Naive thymus-derived CD8-positive, alpha-beta T cell (primary cell): ENCODE data around the gene BCCIP. TPM values are rescaled to one million over a fixed set of nuclear protein-coding genes. Genes with fewer than 3 reads are reported as not detected.

Experiments
- ATAC-seq, 2 donors: fragments of 150-1000 bp; cut with Tn5 transposase in 1 of 2; sonication (Bioruptor Pico), chemical (Tn5 transposase) in 1 of 2; 1 replicate in 1 of 2; 2 replicates in 1 of 2; pipeline ENCODE4 v1.10.0; 2021; ENCODE audit warnings: mild to moderate bottlenecking in 2 of 2, moderate library complexity in 2 of 2
- POLR2A ChIA-PET: fragments of 350-600 bp; sonication (Branson Sonifier 250); formaldehyde crosslinking; loops from one replicate; lab custom pipeline; 2021; ENCODE audit warnings: antibody characterized with exemption; lab: Charles Lee
- DNase-seq, 10 donors: peaks; one replicate each; pipeline versions ENCODE4 v3.0.0 to v3.0.0-alpha.2; 2020 to 2022
- H3K27ac Mint-ChIP-seq, 10 donors: one replicate each; pipeline ENCODE4 v1.8.0; 2020 to 2022; ENCODE audit warnings: mild to moderate bottlenecking in 10 of 10, mixed read lengths in 10 of 10, moderate library complexity in 4 of 10, inconsistent platforms in 1 of 10
- H3K27me3 Mint-ChIP-seq, 5 donors: one replicate each; pipeline ENCODE4 v1.8.0; 2021 to 2022; ENCODE audit warnings: mixed read lengths in 5 of 5
- H3K36me3 Mint-ChIP-seq, 3 donors: one replicate each; pipeline ENCODE4 v1.8.0; 2020 to 2022; ENCODE audit warnings: mixed read lengths in 3 of 3, mild to moderate bottlenecking in 2 of 3, inconsistent platforms in 1 of 3
- H3K4me1 Mint-ChIP-seq, 4 donors: one replicate each; pipeline ENCODE4 v1.8.0; 2021 to 2022; ENCODE audit warnings: mixed read lengths in 4 of 4
- H3K4me3 Mint-ChIP-seq, 10 donors: one replicate each; pipeline ENCODE4 v1.8.0; 2020 to 2022; ENCODE audit warnings: mild to moderate bottlenecking in 10 of 10, mixed read lengths in 10 of 10, moderate library complexity in 6 of 10, inconsistent platforms in 1 of 10
- H3K9me3 Mint-ChIP-seq, 9 donors: one replicate each; pipeline ENCODE4 v1.8.0; 2020 to 2022; ENCODE audit warnings: mixed read lengths in 9 of 9, mild to moderate bottlenecking in 3 of 9, inconsistent platforms in 1 of 9, moderate library complexity in 1 of 9
- polyA plus RNA-seq, 3 donors: library from polyadenylated mRNA; unstranded; fragments of 300-500 nt; fragmentation: Illumina TruSeq; gene quantifications; one replicate each; pipeline ENCODE4 v1.2.3, GENCODE V29; 2021
- total RNA-seq, 8 experiments: library from RNA in 2 of 8; stranded (reverse) in 2 of 8; gene quantifications; one replicate each; pipeline ENCODE4 v1.2.3 and lab custom pipeline; 2021 to 2026

BCCIP gene
- total and polyA plus RNA-seq, 5 experiments from 2014 or later = 46.3 to 94.0 (median 87.8) TPM

DNA sequence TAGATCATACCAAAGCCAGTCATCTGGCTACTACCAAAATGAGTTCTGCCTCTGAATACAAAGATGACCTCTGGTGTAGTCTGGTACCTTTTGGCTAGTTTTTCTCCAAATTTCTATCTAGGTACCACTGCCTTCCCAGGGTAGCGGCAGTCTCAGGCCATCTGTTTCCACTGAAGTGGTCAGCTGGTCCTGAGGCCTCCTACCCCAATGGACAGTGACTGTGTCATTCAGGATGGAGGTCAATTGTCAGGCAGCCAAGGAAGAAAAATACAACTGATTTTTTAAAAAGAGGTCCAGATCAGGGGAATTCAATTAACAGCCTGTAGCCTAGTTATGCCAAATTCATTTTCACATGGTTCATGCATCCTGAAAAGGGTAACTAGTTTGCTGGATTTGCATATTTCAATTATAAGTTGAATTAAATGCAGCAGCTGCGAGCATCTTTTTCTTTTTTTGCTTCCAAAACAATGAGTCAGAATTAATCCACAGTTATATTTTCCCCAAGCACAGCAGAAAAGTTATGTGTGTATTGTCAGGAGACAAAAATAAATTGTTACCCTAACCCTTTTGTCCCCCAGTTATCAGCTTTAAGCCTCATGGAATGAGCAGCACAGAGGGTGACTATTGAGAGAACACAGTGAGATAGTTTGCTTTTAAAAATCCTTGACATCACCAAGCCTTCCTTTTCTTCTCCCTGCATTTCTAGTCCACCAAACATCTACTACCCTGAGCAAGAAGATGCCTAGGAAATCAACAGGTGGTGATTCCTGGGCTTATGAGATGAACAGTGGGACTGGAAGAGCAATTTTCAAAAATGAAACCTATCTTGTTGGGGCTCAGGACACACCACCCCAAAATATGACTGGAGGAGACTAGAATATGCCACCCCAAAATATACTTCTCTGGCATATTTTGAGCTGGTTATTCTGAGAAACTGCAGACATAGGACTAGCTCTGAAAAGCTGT, 27.7 kb downstream of the BCCIP start:
- ATAC-seq = no peak
- POLR2A ChIA-PET = interaction anchor here (0.7 kb wide), 1 partner anchor 8 kb away, joined by 5 read pairs; no protein-coding TSS in a partner anchor
- no peak for DNase-seq
- Mint-ChIP-seq H3K4me3 (no peak overlapping the region), H3K36me3 (peaks cover 8 to 51% (median 13%) of the 10 kb centered on the region in 3 donors), H3K9me3 (no peaks in the 10 kb centered on the region), H3K27me3 (no peaks in the 10 kb centered on the region), H3K27ac (peak overlapping the region in 1 of 10 donors; percentile 43), H3K4me1 (peaks cover 0 to 4% (median 1%) of the 10 kb centered on the region in 4 donors)

GRCh38 chr10:125852487-125852886, 29.1 kb downstream of the BCCIP start:
- Mint-ChIP-seq H3K4me1 (peaks cover 0 to 4% (median 1%) of the 10 kb centered on the region in 4 donors), H3K27me3 (no peaks in the 10 kb centered on the region), H3K27ac (no peak overlapping the region), H3K36me3 (peaks cover 8 to 46% (median 13%) of the 10 kb centered on the region in 3 donors), H3K9me3 (no peaks in the 10 kb centered on the region), H3K4me3 (no peak overlapping the region)
- DNase-seq = no peak
- no peak for ATAC-seq
- POLR2A ChIA-PET = no interaction called here

DNA sequence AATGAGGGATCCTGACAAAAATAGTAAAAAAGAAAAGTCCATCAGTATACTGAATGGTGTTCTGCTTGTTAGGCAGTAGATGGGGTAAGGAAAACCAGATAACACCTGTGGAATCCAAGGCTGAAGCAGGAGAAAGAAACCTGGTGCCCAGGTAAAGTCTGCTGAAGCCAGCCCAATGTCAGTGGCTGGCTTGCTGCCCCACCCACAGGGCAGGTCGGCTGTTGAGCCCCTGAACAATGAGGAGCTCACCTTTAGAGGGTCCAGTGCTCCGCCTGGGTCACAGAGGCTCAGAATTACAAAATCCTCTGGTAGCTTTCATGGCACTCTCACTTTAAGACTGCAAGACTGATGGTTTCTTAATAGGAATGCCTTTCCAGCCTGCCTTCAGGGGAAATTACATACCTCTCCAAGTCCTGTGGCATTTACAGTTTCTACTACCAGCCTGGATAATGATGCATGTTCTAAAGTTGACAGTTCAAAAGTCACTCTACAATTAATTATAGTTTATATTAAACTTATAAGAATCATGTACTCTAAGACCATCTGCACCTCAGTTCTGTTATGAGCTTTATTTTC, 33.9 kb downstream of the BCCIP start:
- H3K27ac Mint-ChIP-seq = no peak overlapping the region
- peaks cover 0 to 2% (median 0%) of the 10 kb centered on the region in 4 donors for H3K4me1 Mint-ChIP-seq
- H3K9me3 Mint-ChIP-seq = no peaks in the 10 kb centered on the region
- POLR2A ChIA-PET = no interaction called here
- DNase-seq = no peak
- no peaks in the 10 kb centered on the region for H3K27me3 Mint-ChIP-seq
- peaks cover 0 to 41% (median 0%) of the 10 kb centered on the region in 3 donors for H3K36me3 Mint-ChIP-seq
- H3K4me3 Mint-ChIP-seq = no peak overlapping the region
- ATAC-seq = no peak

DNA sequence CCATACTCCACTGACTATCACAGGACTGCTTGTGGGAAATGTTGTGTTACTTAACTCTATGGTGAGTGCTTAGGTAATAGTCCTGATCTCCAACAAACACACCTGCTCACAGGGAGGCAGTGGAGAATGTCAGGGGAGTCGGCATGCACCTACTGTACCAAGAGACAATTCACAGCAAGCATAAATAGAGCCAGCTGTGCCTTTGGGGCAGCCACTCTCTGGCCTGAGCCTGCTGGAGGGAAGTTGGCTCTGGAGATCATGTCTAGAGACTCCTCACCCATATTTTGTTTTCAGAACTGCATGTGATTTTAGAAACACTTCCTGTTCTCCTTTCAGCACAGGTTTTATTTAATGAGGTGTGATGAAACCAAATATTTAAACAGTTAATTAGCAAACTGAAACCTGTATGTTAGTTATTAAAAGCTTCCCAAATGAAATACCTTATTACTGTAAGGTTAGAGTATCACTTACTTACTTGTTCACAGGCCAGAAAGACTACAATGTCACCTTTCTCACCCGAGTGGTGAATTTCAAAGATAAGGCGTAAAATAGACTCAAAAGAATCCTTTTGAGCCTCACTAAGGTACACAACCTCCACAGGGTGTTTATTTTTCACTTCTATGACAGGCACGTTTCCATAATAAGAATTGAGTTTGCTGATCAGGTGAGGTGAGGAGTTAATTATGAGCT, 35.9 kb downstream of the BCCIP start:
- Mint-ChIP-seq H3K27ac (no peak overlapping the region), H3K4me1 (no peaks in the 10 kb centered on the region), H3K27me3 (no peaks in the 10 kb centered on the region), H3K36me3 (peaks cover 0 to 29% (median 0%) of the 10 kb centered on the region in 3 donors), H3K9me3 (no peaks in the 10 kb centered on the region), H3K4me3 (no peak overlapping the region)
- ATAC-seq (no peak), DNase-seq (no peak)
- POLR2A ChIA-PET = interaction anchor here (0.5 kb wide), 1 partner anchor 9 kb away, joined by 5 read pairs; no protein-coding TSS in a partner anchor

DNA sequence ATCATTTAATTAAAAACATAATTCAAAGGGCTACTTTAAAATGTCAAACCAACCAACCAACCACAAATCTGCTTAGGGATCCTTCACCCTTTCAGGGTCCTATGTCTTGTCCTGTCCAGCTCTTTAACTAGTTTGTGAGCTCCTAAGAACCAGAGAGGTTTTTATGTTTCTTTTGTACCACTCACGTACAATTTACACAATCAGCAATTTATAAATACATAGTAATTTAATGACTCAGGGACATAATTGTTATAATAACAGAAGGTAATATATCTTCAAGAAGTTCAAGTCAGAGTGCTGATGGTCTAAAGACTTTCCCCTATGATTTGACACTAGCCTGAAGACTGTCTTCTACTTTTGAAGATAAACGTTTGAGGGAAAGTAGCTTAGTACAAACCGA, 41.8 kb downstream of the BCCIP start:
- ATAC-seq = no peak
- H3K9me3 Mint-ChIP-seq = no peaks in the 10 kb centered on the region
- peaks cover 0 to 2% (median 0%) of the 10 kb centered on the region in 4 donors for H3K4me1 Mint-ChIP-seq
- no peak overlapping the region for H3K27ac Mint-ChIP-seq
- no peaks in the 10 kb centered on the region for H3K27me3 Mint-ChIP-seq
- POLR2A ChIA-PET = no interaction called here
- H3K4me3 Mint-ChIP-seq = no peak overlapping the region
- DNase-seq = no peak
- peaks cover 0 to 23% (median 3%) of the 10 kb centered on the region in 3 donors for H3K36me3 Mint-ChIP-seq

- DNase-seq = no peak
- POLR2A ChIA-PET = no interaction called here
- Mint-ChIP-seq H3K27me3 (no peaks in the 10 kb centered on the region), H3K27ac (no peak overlapping the region), H3K36me3 (peaks cover 0 to 21% (median 3%) of the 10 kb centered on the region in 3 donors), H3K4me3 (no peak overlapping the region), H3K9me3 (no peaks in the 10 kb centered on the region), H3K4me1 (peaks cover 0 to 2% (median 0%) of the 10 kb centered on the region in 4 donors)
- ATAC-seq = no peak
Observed at GRCh38 chr10:125866421-125867029, 43.2 kb downstream of the BCCIP start.

GRCh38 chr10:125868372-125868975, 45.1 kb downstream of the BCCIP start:
- ATAC-seq = peak in 1 of 2 donors; percentile 35
- H3K27me3 Mint-ChIP-seq = no peaks in the 10 kb centered on the region
- POLR2A ChIA-PET = no interaction called here

GRCh38 chr10:125871338-125871737, 48.0 kb downstream of the BCCIP start:
- peak overlapping the region in 1 of 10 donors; percentile 43 for H3K27ac Mint-ChIP-seq
- peaks cover 0 to 2% (median 0%) of the 10 kb centered on the region in 4 donors for H3K4me1 Mint-ChIP-seq
- H3K36me3 Mint-ChIP-seq = peaks cover 12 to 23% (median 18%) of the 10 kb centered on the region in 3 donors
- DNase-seq (no peak), ATAC-seq (no peak)
- POLR2A ChIA-PET = no interaction called here
- H3K27me3 Mint-ChIP-seq = no peaks in the 10 kb centered on the region
- H3K9me3 Mint-ChIP-seq = peaks cover 0 to 12% (median 3%) of the 10 kb centered on the region in 9 donors
- H3K4me3 Mint-ChIP-seq = no peak overlapping the region

More at GRCh38 chr10:125868372-125868975, 45.1 kb downstream of the BCCIP start:
- H3K4me3 Mint-ChIP-seq = no peak overlapping the region
- peaks cover 0 to 24% (median 3%) of the 10 kb centered on the region in 3 donors for H3K36me3 Mint-ChIP-seq
- no peaks in the 10 kb centered on the region for H3K9me3 Mint-ChIP-seq
- H3K4me1 Mint-ChIP-seq = peaks cover 0 to 2% (median 0%) of the 10 kb centered on the region in 4 donors
- peak in 5 of 10 donors; percentile 3 to 38 (median 25) for DNase-seq
- peak overlapping the region in 1 of 10 donors; percentile 73 for H3K27ac Mint-ChIP-seq

GRCh38 chr10:125878957-125879835, 55.9 kb downstream of the BCCIP start:
- POLR2A ChIA-PET = no interaction called here
- H3K27me3 Mint-ChIP-seq = no peaks in the 10 kb centered on the region
- no peak overlapping the region for H3K27ac Mint-ChIP-seq
- no peak for DNase-seq
- peaks cover 0 to 30% (median 3%) of the 10 kb centered on the region in 9 donors for H3K9me3 Mint-ChIP-seq
- H3K4me1 Mint-ChIP-seq = peaks cover 0 to 7% (median 0%) of the 10 kb centered on the region in 4 donors
- peaks cover 22 to 63% (median 44%) of the 10 kb centered on the region in 3 donors for H3K36me3 Mint-ChIP-seq
- ATAC-seq = no peak
- H3K4me3 Mint-ChIP-seq = no peak overlapping the region

DNA sequence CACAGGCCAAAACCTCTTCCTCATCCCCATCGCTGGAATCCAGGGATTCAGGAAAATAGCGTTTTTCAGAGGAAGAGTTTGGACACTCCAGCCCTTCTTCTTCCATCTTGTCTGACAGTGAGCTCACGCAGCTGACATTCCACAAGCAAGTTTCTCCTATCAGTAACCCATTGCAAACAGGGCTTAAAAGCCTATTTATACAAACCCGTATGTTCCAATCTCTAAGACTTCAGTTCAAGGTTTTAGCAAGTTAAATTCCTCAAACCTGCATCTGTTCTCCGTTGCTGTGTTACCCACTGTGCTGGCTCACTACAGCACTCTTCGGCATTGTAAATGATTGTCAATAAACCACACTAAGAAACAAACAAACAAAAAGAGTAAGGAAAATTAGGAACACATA, 57.4 kb downstream of the BCCIP start:
- Mint-ChIP-seq H3K27ac (no peak overlapping the region), H3K4me3 (no peak overlapping the region), H3K36me3 (peaks cover 15 to 51% (median 36%) of the 10 kb centered on the region in 3 donors), H3K27me3 (no peaks in the 10 kb centered on the region), H3K4me1 (peaks cover 0 to 7% (median 0%) of the 10 kb centered on the region in 4 donors), H3K9me3 (peaks cover 0 to 24% (median 3%) of the 10 kb centered on the region in 9 donors)
- DNase-seq (no peak), ATAC-seq (no peak)
- POLR2A ChIA-PET = no interaction called here

DNA sequence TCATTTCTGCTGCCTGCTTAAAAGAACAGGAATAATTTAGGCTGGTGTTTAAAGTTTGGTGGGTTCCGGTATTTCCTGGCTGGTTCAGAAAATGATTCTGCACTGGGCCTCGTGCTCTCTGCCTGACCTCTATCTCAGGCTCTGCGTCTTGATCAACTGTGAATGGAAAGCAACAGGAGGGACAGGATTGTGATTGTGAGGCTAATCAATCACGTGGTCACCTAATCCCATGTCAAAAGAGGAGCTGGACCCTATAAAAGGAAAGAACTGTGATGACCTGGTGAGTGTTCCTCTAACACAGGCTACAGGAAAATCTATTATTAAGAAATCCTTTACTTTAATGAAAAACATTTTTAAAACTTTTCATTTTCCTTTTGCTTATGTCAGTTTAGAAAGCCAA, 57.8 kb downstream of the BCCIP start, which contains the start of gene DHX32:
DHX32 (minus strand) TSS at position 101 of the 400 bp plus-strand sequence. CDS start 468 bp downstream, outside the sequence.
- Mint-ChIP-seq H3K9me3 (peaks cover 0 to 20% (median 1%) of the 10 kb centered on the region in 9 donors), H3K4me1 (peaks cover 0 to 7% (median 0%) of the 10 kb centered on the region in 4 donors)
- POLR2A ChIA-PET = no interaction called here

More for the DNA sequence above, 57.8 kb downstream of the BCCIP start, which contains the start of gene DHX32:
- Mint-ChIP-seq H3K27ac (no peak within 1 kb of the TSS), H3K36me3 (peaks cover 12 to 47% (median 33%) of the 10 kb centered on the region in 3 donors), H3K27me3 (no peaks in the 10 kb centered on the region), H3K4me3 (no peak within 1 kb of the TSS)
- ATAC-seq = no peak
- DNase-seq = no peak
